ENCODE results near the gene MXD3. TPM values are rescaled to one million over a fixed set of nuclear protein-coding genes. Genes with fewer than 3 reads are reported as not detected.

MXD3 gene
- total and polyA plus RNA-seq, 2 experiments from 2014 or later: 9.9 to 11.6 TPM

GRCh38 chr5:177356746-177357145 is 45.0 kb upstream of the MXD3 start:
- Mint-ChIP-seq H3K27me3 (ENCODE audit: insufficient read depth, low read depth, poor library complexity) (peaks cover 19% of the 10 kb centered on the region), H3K4me1 (peaks cover 9% of the 10 kb centered on the region; the same call in 2 of the 3 replicates), H3K36me3 (ENCODE audit: low read depth) (no peaks in the 10 kb centered on the region), H3K4me3 (no peak overlapping the region), H3K9me3 (no peaks in the 10 kb centered on the region; the same call in 2 of the 3 replicates), H3K27ac (no peak overlapping the region)
- H3K79me2 ChIP-seq (replicated peaks; ENCODE audit: insufficient read depth): no peaks in the 10 kb centered on the region
- no peak for TF ChIP-seq POLR2AphosphoS5 (IDR thresholded peaks at IDR 0.05; ENCODE audit: low read depth)
- no peak for TF ChIP-seq ZNF114 (CRISPR knock-in tag; IDR thresholded peaks at IDR 0.05)
- no peak for TF ChIP-seq NANOG (IDR thresholded peaks at IDR 0.05; ENCODE audit: borderline replicate concordance)
- no peak for TF ChIP-seq STAT1 (IDR thresholded peaks at IDR 0.05; ENCODE audit: unreplicated experiment)
- TF ChIP-seq CTCF (conservative IDR thresholded peaks at IDR 0.05; ENCODE audit: low read depth in 2 of 2): no peak
- no peak for TF ChIP-seq JUNB (IDR thresholded peaks at IDR 0.05; ENCODE audit: unreplicated experiment)
- no peak for TF ChIP-seq EZH2 (IDR thresholded peaks at IDR 0.05; ENCODE audit: low read depth, unreplicated experiment)
- no peak for TF ChIP-seq ETS1 (IDR thresholded peaks at IDR 0.05)
- no peak for TF ChIP-seq ZNF331 (CRISPR knock-in tag; IDR thresholded peaks at IDR 0.05; ENCODE audit: low read depth)
- TF ChIP-seq EZH2phosphoT487 (IDR thresholded peaks at IDR 0.05; ENCODE audit: unreplicated experiment): no peak
- no peak for TF ChIP-seq REST (IDR thresholded peaks at IDR 0.05; ENCODE audit: unreplicated experiment)
- no peak for TF ChIP-seq CREB1 (CRISPR knock-in tag; IDR thresholded peaks at IDR 0.05; ENCODE audit: low read depth)
- no peak for TF ChIP-seq ZNF462 (CRISPR knock-in tag; IDR thresholded peaks at IDR 0.05)
- no peak overlapping the region for H3K27ac ChIP-seq (ENCODE audit: low read depth)
- no peak overlapping the region for H3K4me3 ChIP-seq
- no peak overlapping the region for H2AFZ ChIP-seq
- no peak overlapping the region for H3K4me2 ChIP-seq
- ATAC-seq (no peak), DNase-seq (ENCODE audit: low spot score) (no peak)
- no peaks in the 10 kb centered on the region for H3K36me3 ChIP-seq (ENCODE audit: insufficient read depth)
- H3K9me2 ChIP-seq (ENCODE audit: insufficient read depth): peaks cover 4% of the 10 kb centered on the region; the same call in 1 of the 2 replicates
- H3K4me1 ChIP-seq (ENCODE audit: insufficient read depth): no peaks in the 10 kb centered on the region; the same call in 1 of the 2 replicates
- no peaks in the 10 kb centered on the region; the same call in 1 of the 2 replicates for H3K27me3 ChIP-seq (ENCODE audit: insufficient read depth)
- H3F3A ChIP-seq (replicated peaks; ENCODE audit: low read depth): no peaks in the 10 kb centered on the region
- no peaks in the 10 kb centered on the region for H4K20me1 ChIP-seq (replicated peaks; ENCODE audit: insufficient read depth)

Data from GM23338 (cell line).